HEK293 (cell line): ENCODE measurements around the gene NUDT21.
A peak's percentile ranks its signal among the peaks of the same experiment; 100 is the strongest.

ENCODE experiments used
- CTCF ChIA-PET: fragments of 350-600 bp; formaldehyde crosslinking; extraction: SDS; loops from one replicate; lab custom pipeline; 2021; ENCODE audit warnings: antibody characterized with exemption; lab: Yijun Ruan, JAX
- POLR2A ChIA-PET: fragments of 300-600 bp; formaldehyde crosslinking; extraction: SDS; loops from one replicate; lab custom pipeline; 2020; ENCODE audit warnings: antibody characterized with exemption, inconsistent platforms; lab: Yijun Ruan, JAX
- H3K27ac ChIP-seq: fragments of 200-500 bp; sonication (Bioruptor generic); 2 replicates; pipeline ENCODE4 v1.5.1; 2014; ENCODE audit warnings: low read depth, low read length, control low read depth, inconsistent platforms; ENCODE audit errors: extremely low read depth
- H3K36me3 ChIP-seq, 2 experiments: fragments of 200-500 bp in 1 of 2; sonication (Bioruptor generic) in 1 of 2; 1 replicate in 1 of 2; 2 replicates in 1 of 2; pipeline ENCODE4 v1.5.1; 2014 to 2017; ENCODE audit warnings: inconsistent platforms in 2 of 2, low read length in 2 of 2; ENCODE audit not compliant: control insufficient read depth in 2 of 2, insufficient read depth in 1 of 2
- H3K4me1 ChIP-seq: fragments of 200-500 bp; sonication (Bioruptor generic); 2 replicates; pipeline ENCODE4 v1.5.1; 2014; ENCODE audit warnings: mild to moderate bottlenecking, low read length, inconsistent platforms; ENCODE audit not compliant: control insufficient read depth, insufficient read depth
- H3K4me3 ChIP-seq: 2 replicates; pipeline ENCODE4 v1.5.1; 2011; ENCODE audit warnings: low read depth, mild to moderate bottlenecking, control low read depth, low read length, moderate library complexity
- H3K9me3 ChIP-seq: fragments of 200-500 bp; sonication (Bioruptor generic); 2 replicates; pipeline ENCODE4 v1.5.1; 2014; ENCODE audit warnings: low read depth, low read length, inconsistent platforms; ENCODE audit not compliant: control insufficient read depth, insufficient read depth
- BCL11A ChIP-seq: fragments of 450-650 bp; formaldehyde crosslinking; IDR thresholded peaks from 2 replicates; pipeline ENCODE4 v1.5.1; 2016; ENCODE audit warnings: low read depth, missing biosample characterization, missing genetic modification characterization
- PRDM10 ChIP-seq: fragments of 450-650 bp; formaldehyde crosslinking; IDR thresholded peaks from 2 replicates; pipeline ENCODE4 v1.5.1; 2016; ENCODE audit warnings: missing biosample characterization, missing genetic modification characterization
- ZBTB11 ChIP-seq: fragments of 450-650 bp; formaldehyde crosslinking; conservative IDR thresholded peaks from 2 replicates; pipeline ENCODE4 v1.5.1; 2016; ENCODE audit warnings: low read depth, missing biosample characterization, missing genetic modification characterization
- ZBTB17 ChIP-seq: fragments of 450-650 bp; formaldehyde crosslinking; IDR thresholded peaks from 2 replicates; pipeline ENCODE4 v1.5.1; 2016; ENCODE audit warnings: missing biosample characterization, missing genetic modification characterization
- ZBTB20 ChIP-seq: fragments of 450-650 bp; formaldehyde crosslinking; IDR thresholded peaks from 2 replicates; pipeline ENCODE4 v1.5.1; 2016; ENCODE audit warnings: missing biosample characterization, missing genetic modification characterization
- ZNF335 ChIP-seq: fragments of 450-650 bp; formaldehyde crosslinking; conservative IDR thresholded peaks from 2 replicates; pipeline ENCODE4 v1.5.1; 2016; ENCODE audit warnings: missing biosample characterization, missing genetic modification characterization
- ZNF510 ChIP-seq: fragments of 450-650 bp; formaldehyde crosslinking; IDR thresholded peaks from 2 replicates; pipeline ENCODE4 v1.5.1; 2018; ENCODE audit warnings: mild to moderate bottlenecking, missing genetic modification characterization, missing biosample characterization; ENCODE audit not compliant: insufficient replicate concordance
- ZNF610 ChIP-seq: fragments of 450-650 bp; formaldehyde crosslinking; IDR thresholded peaks from 2 replicates; pipeline ENCODE4 v1.5.1; 2016; ENCODE audit warnings: missing biosample characterization, missing genetic modification characterization, borderline replicate concordance
- ZNF624 ChIP-seq: fragments of 450-650 bp; formaldehyde crosslinking; IDR thresholded peaks from 2 replicates; pipeline ENCODE4 v1.5.1; 2017; ENCODE audit warnings: missing biosample characterization, missing genetic modification characterization
- ZNF639 ChIP-seq: fragments of 450-650 bp; formaldehyde crosslinking; IDR thresholded peaks from 2 replicates; pipeline ENCODE4 v1.5.1; 2016; ENCODE audit warnings: missing biosample characterization, missing genetic modification characterization
- ZSCAN4 ChIP-seq: fragments of 450-650 bp; formaldehyde crosslinking; IDR thresholded peaks from 2 replicates; pipeline ENCODE4 v1.5.1; 2017; ENCODE audit warnings: missing biosample characterization, missing genetic modification characterization
- ZSCAN5A ChIP-seq: fragments of 450-650 bp; formaldehyde crosslinking; IDR thresholded peaks from 2 replicates; pipeline ENCODE4 v1.5.1; 2016; ENCODE audit warnings: missing biosample characterization, missing genetic modification characterization

Gene NUDT21

GRCh38 chr16:56480776-56481467, 29.8 kb upstream of the NUDT21 start:
- CTCF ChIA-PET, result interaction anchor here (0.6 to 2.3 kb wide), 2 partner anchors 221 to 446 kb away, joined by 3 to 8 read pairs; no protein-coding TSS in a partner anchor
- H3K36me3 ChIP-seq, result peaks cover 18 to 60% of the 10 kb centered on the region in 2 experiments

GRCh38 chr16:56479469-56479868, 28.3 kb upstream of the NUDT21 start:
- Histone ChIP-seq H3K4me1 (peaks cover 6% of the 10 kb centered on the region), H3K27ac (no peak overlapping the region), H3K9me3 (no peaks in the 10 kb centered on the region), H3K36me3 (peaks cover 25 to 64% of the 10 kb centered on the region in 2 experiments), H3K4me3 (no peak overlapping the region)
- ChIA-PET CTCF (no interaction called here), POLR2A (no interaction called here)
- TF ChIP-seq ZNF610 (tag by site-specific recombination) (no peak), ZSCAN5A (no peak), ZBTB20 (peak; percentile 40; the same call in 1 of the 2 replicates), PRDM10 (tag by site-specific recombination) (peak; percentile 21; the same call in 1 of the 2 replicates), ZNF624 (tag by site-specific recombination) (no peak), ZBTB17 (tag by site-specific recombination) (peak; percentile 40)

More at GRCh38 chr16:56480776-56481467, 29.8 kb upstream of the NUDT21 start:
- Histone ChIP-seq H3K9me3 (no peaks in the 10 kb centered on the region), H3K4me1 (peaks cover 6% of the 10 kb centered on the region), H3K27ac (no peak overlapping the region), H3K4me3 (no peak overlapping the region)
- TF ChIP-seq ZNF335 (tag by site-specific recombination) (0 out of 2 replicates have a peak, but pooled peaks have one; percentile 33), BCL11A (tag by site-specific recombination) (no peak), ZNF510 (tag by site-specific recombination) (no peak), ZSCAN4 (tag by site-specific recombination) (no peak), ZBTB11 (tag by site-specific recombination) (no peak), ZBTB20 (no peak), ZNF639 (no peak)
- POLR2A ChIA-PET, result no interaction called here
